Measurements from ENCODE around the gene FANCM.

GRCh38 chr14:45222485-45223262 lies 86.9 kb downstream of the FANCM start:
- TF ChIP-seq, protein P1, sequence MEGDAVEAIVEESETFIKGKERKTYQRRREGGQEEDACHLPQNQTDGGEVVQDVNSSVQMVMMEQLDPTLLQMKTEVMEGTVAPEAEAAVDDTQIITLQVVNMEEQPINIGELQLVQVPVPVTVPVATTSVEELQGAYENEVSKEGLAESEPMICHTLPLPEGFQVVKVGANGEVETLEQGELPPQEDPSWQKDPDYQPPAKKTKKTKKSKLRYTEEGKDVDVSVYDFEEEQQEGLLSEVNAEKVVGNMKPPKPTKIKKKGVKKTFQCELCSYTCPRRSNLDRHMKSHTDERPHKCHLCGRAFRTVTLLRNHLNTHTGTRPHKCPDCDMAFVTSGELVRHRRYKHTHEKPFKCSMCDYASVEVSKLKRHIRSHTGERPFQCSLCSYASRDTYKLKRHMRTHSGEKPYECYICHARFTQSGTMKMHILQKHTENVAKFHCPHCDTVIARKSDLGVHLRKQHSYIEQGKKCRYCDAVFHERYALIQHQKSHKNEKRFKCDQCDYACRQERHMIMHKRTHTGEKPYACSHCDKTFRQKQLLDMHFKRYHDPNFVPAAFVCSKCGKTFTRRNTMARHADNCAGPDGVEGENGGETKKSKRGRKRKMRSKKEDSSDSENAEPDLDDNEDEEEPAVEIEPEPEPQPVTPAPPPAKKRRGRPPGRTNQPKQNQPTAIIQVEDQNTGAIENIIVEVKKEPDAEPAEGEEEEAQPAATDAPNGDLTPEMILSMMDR (IDR thresholded peaks at IDR 0.05; ENCODE audit: poor library complexity, severe bottlenecking): no peak
- TF ChIP-seq EZH2 (IDR thresholded peaks at IDR 0.05; ENCODE audit: borderline replicate concordance, insufficient read depth, low read length, poor library complexity, severe bottlenecking) (no peak), MXI1 (conservative IDR thresholded peaks at IDR 0.05; ENCODE audit: poor library complexity, severe bottlenecking) (no peak), POLR2AphosphoS5 (IDR thresholded peaks at IDR 0.05) (no peak), TAF1 (IDR thresholded peaks at IDR 0.05; ENCODE audit: low read depth) (no peak), RAD21 (conservative IDR thresholded peaks at IDR 0.05) (no peak), EP300 (conservative IDR thresholded peaks at IDR 0.05; ENCODE audit: poor library complexity, severe bottlenecking) (no peak)
